Stomach (tissue), 9 donors: ENCODE results near the gene BRMS1. TPM values are rescaled to one million over a fixed set of nuclear protein-coding genes. Genes with fewer than 3 reads are reported as not detected.
A peak's percentile ranks its signal among the peaks of the same experiment; 100 is the strongest.

Experiments used
- DNase-seq, 2 donors: peaks; one replicate each; pipeline versions ENCODE4 v3.0.0 to v3.0.0-alpha.2; 2013 to 2019
- H3K27ac ChIP-seq, 5 donors: fragments of 200-600 bp in 4 of 5; sonication (generic) in 4 of 5; one replicate each; pipeline ENCODE4 v1.5.1; 2013 to 2019; ENCODE audit warnings: mild to moderate bottlenecking in 1 of 5, moderate library complexity in 1 of 5
- H3K27me3 ChIP-seq, 3 donors: fragments of 200-600 bp; sonication (generic); one replicate each; pipeline ENCODE4 v1.5.1; 2017 to 2019; ENCODE audit warnings: mixed run types in 1 of 3
- H3K36me3 ChIP-seq, 4 donors: fragments of 200-600 bp; sonication (generic); 1 replicate in 3 of 4; 2 replicates in 1 of 4; pipeline ENCODE4 v1.5.1; 2016 to 2019
- H3K4me1 ChIP-seq, 4 donors: fragments of 200-600 bp; sonication (generic); one replicate each; pipeline ENCODE4 v1.5.1; 2016 to 2019
- H3K4me3 ChIP-seq, 4 donors: fragments of 200-600 bp; sonication (generic) in 3 of 4; one replicate each; pipeline ENCODE4 v1.5.1; 2016 to 2019; ENCODE audit warnings: mild to moderate bottlenecking in 1 of 4
- H3K9me3 ChIP-seq, 4 donors: fragments of 200-600 bp; sonication (generic); one replicate each; pipeline ENCODE4 v1.5.1; 2016 to 2019
- CTCF ChIP-seq, 7 experiments: fragments of 450-650 bp in 4 of 7; fragments of 200-600 bp in 3 of 7; sonication (generic) in 3 of 7; IDR thresholded peaks; one replicate each; pipeline ENCODE4 v1.5.1; 2016 to 2019; ENCODE audit warnings: antibody characterized with exemption in 7 of 7, control low read depth in 2 of 7, mild to moderate bottlenecking in 1 of 7
- EP300 ChIP-seq: sonication (generic); formaldehyde crosslinking; IDR thresholded peaks from one replicate; pipeline ENCODE4 v1.6.1; 2017; ENCODE audit warnings: antibody characterized with exemption
- POLR2A ChIP-seq, 4 donors: fragments of 450-650 bp; IDR thresholded peaks; one replicate each; pipeline ENCODE4 v1.6.1; 2016; ENCODE audit warnings: antibody characterized with exemption in 4 of 4, control low read depth in 2 of 4, mild to moderate bottlenecking in 1 of 4, moderate library complexity in 1 of 4
- POLR2AphosphoS5 ChIP-seq, 3 donors: sonication (generic); formaldehyde crosslinking; IDR thresholded peaks; one replicate each; pipeline ENCODE4 v1.6.1; 2016; ENCODE audit warnings: antibody characterized with exemption in 3 of 3
- WGBS, 5 donors: extraction: QIAGEN DNeasy Blood & Tissue Kit in 3 of 5; methylation state at CpG; one replicate each; pipeline versions ENCODE4 v1.1.5 to v1.1.7; 2013 to 2018; 5-methylcytosine and 5-hydroxymethylcytosine counted together
- intact Hi-C: fragments of 100-400 bp; cut with DNase I; formaldehyde crosslinking; loops from one replicate; pipeline ENCODE4 v1.15.1; 2023; ENCODE audit warnings: low total_unique reads
- polyA plus RNA-seq, 3 donors: library from polyadenylated mRNA; stranded (reverse); fragments of 200-250 nt; gene quantifications; one replicate each; pipeline ENCODE4 v1.2.3, GENCODE V29; 2013
- total RNA-seq, 5 donors: library from RNA; depleted of rRNA; stranded (reverse); fragments of >200 nt; gene quantifications; one replicate each; pipeline versions ENCODE4 v1.1.0 to v1.2.3, GENCODE V29; 2014 to 2016
- donor health status: healthy with polysubstance abuse.
- donor health status: Bipolar disorder and iron deficiency.
- donor health status: healthy.

The BRMS1 gene
- total and polyA plus RNA-seq, 8 donors: 14.6 to 105 (median 62.1) TPM

GRCh38 chr11:66335531-66336233 lies 9.2 kb downstream of the BRMS1 start:
- Histone ChIP-seq H3K27ac (peak overlapping the region; percentile 78 to 88 (median 85)), H3K27me3 (no peaks in the 10 kb centered on the region), H3K4me3 (peak overlapping the region; percentile 46 to 73 (median 62)), H3K4me1 (peaks cover 23 to 41% (median 34%) of the 10 kb centered on the region in 4 donors), H3K9me3 (no peaks in the 10 kb centered on the region), H3K36me3 (peaks cover 33 to 72% (median 66%) of the 10 kb centered on the region in 4 donors)
- intact Hi-C loops: no loop called here
- TF ChIP-seq POLR2A (IDR thresholded peaks at IDR 0.05) (no peak), EP300 (no peak), CTCF (IDR thresholded peaks at IDR 0.05) (no peak), POLR2AphosphoS5 (IDR thresholded peaks at IDR 0.05) (no peak)
- DNase-seq: peak in 1 of 2 donors; percentile 61
- WGBS, 5 donors: 9 to 40% (median 13%) methylated on average over 4 to 35 of the region's 35 CpGs

GRCh38 chr11:66334605-66335442 lies 10.1 kb downstream of the BRMS1 start:
- Histone ChIP-seq H3K27me3 (no peaks in the 10 kb centered on the region), H3K9me3 (no peaks in the 10 kb centered on the region), H3K4me1 (peaks cover 23 to 41% (median 34%) of the 10 kb centered on the region in 4 donors), H3K27ac (peak overlapping the region in 3 of 5 donors; percentile 79 to 88 (median 85)), H3K4me3 (peak overlapping the region; percentile 46 to 73 (median 62)), H3K36me3 (peaks cover 24 to 64% (median 57%) of the 10 kb centered on the region in 4 donors)
- TF ChIP-seq POLR2A (IDR thresholded peaks at IDR 0.05) (no peak), POLR2AphosphoS5 (IDR thresholded peaks at IDR 0.05) (no peak), EP300 (no peak), CTCF (IDR thresholded peaks at IDR 0.05) (no peak)
- intact Hi-C loops: no loop called here
- 75 to 87% (median 83%) methylated on average over 10 to 42 of the region's 42 CpGs for WGBS, 5 donors
- DNase-seq: no peak

GRCh38 chr11:66333896-66334604 lies 10.9 kb downstream of the BRMS1 start:
- peaks cover 17 to 56% (median 50%) of the 10 kb centered on the region in 4 donors for H3K36me3 ChIP-seq
- no peak overlapping the region for H3K27ac ChIP-seq
- TF ChIP-seq EP300: no peak
- TF ChIP-seq POLR2A (IDR thresholded peaks at IDR 0.05): no peak
- TF ChIP-seq CTCF (IDR thresholded peaks at IDR 0.05): no peak
- no peak for TF ChIP-seq POLR2AphosphoS5 (IDR thresholded peaks at IDR 0.05)
- peaks cover 23 to 43% (median 35%) of the 10 kb centered on the region in 4 donors for H3K4me1 ChIP-seq
- H3K27me3 ChIP-seq: no peaks in the 10 kb centered on the region
- DNase-seq: no peak
- WGBS, 5 donors: 83 to 91% (median 89%) methylated on average over 25 to 29 of the region's 29 CpGs
- intact Hi-C loops: no loop called here
- peak overlapping the region in 1 of 4 donors; percentile 46 for H3K4me3 ChIP-seq
- H3K9me3 ChIP-seq: no peaks in the 10 kb centered on the region
